K562 treated with DMSO at 1 percent for 24 hours (cell line): ENCODE results near the gene ABCC1. TPM values are rescaled to one million over a fixed set of nuclear protein-coding genes. Genes with fewer than 3 reads are reported as not detected.

Experiments
- total RNA-seq: library from RNA; unstranded; fragments of 300-600 nt; gene quantifications from 2 replicates; pipeline ENCODE4 v1.2.3, GENCODE V29; 2022; ENCODE audit warnings: low read depth; ENCODE audit not compliant: insufficient read depth

The ABCC1 gene
- total RNA-seq, result 30.6 and 31.5 TPM in 2 replicates

DNA sequence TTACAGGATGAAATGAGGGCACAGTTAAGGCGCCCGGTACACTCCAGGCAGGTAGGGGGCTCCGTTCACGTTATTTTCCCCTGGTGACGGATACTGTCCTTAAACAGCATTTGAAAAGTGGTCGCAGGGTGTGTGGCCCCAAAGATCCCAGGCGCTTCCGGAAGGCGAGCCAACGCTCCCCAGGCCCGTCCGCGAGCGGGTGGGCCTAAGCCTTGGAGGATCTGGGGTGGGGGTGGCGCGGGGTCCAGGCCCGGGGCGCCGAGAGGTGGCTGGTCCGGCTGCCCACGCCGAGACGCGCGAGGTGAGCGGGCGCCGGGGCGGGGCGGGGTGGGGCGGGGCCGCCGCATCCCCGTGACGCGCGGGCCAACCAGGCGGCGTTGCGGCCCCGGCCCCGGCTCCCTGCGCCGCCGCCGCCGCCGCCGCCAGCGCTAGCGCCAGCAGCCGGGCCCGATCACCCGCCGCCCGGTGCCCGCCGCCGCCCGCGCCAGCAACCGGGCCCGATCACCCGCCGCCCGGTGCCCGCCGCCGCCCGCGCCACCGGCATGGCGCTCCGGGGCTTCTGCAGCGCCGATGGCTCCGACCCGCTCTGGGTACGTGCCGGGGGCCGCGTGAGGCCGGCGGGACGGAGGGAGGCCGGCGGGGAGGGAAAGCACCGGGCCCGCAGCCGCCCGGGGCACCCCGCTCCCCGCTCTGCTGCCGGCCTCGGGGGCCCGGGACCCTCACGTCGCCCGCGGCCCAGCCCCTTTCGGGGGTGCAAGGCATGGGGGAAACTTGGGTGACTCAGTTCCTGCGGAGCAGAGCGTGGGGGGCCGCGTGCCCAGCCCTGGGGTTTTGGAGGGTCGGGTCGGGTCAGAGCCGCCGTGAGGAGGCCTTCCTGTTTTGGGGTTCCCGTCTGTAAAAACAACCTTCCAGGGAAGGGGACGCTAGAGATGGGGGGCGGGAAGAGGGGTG is at the start of gene ABCC1:
Gene ABCC1 (plus strand): TSS at position 407 of the 951 bp plus-strand sequence. CDS start 136 bp downstream, at position 543.

Other genes with a start within 250 kb of the ABCC1 start
- gene MYH11, start 92.6 kb upstream of the ABCC1 start, total RNA-seq, result 0.14 TPM in 1 of 2 replicates, not detected in the other
- gene CEP20, start 61.0 kb upstream of the ABCC1 start, total RNA-seq, result 31.1 and 36.3 TPM in 2 replicates